SU-DHL-6 (cell line): ENCODE data around the gene D2HGDH.

Source experiments
- H2AFZ ChIP-seq: fragments of 200-600 bp; sonication (generic); 2 replicates; pipeline ENCODE4 v1.6.1; 2014; ENCODE audit warnings: low read depth, mild to moderate bottlenecking, moderate library complexity, mixed read lengths, antibody characterized with exemption, low read length; ENCODE audit not compliant: severe bottlenecking
- H3F3A ChIP-seq: fragments of 200-600 bp; shearing (Covaris generic); 2 replicates; pipeline ENCODE4 v1.6.0; 2016; ENCODE audit warnings: antibody characterized with exemption, mild to moderate bottlenecking; ENCODE audit not compliant: insufficient read depth
- H3K27ac ChIP-seq: fragments of 200-600 bp; sonication (generic); 2 replicates; pipeline ENCODE4 v1.5.1; 2016; ENCODE audit warnings: low read depth, mild to moderate bottlenecking, low read length, moderate library complexity, mixed read lengths
- H3K27me3 ChIP-seq: fragments of 200-600 bp; sonication (generic), shearing (Covaris generic); 2 replicates; pipeline ENCODE4 v1.6.0; 2014; ENCODE audit warnings: mild to moderate bottlenecking, low read length
- H3K36me3 ChIP-seq: fragments of 200-600 bp; sonication (generic); 2 replicates; pipeline ENCODE4 v1.6.1; 2014; ENCODE audit warnings: mild to moderate bottlenecking, low read length, mixed read lengths
- H3K4me2 ChIP-seq: fragments of 300-600, 200-600 bp; shearing (Covaris generic), sonication (generic); 2 replicates; pipeline ENCODE4 v1.6.0; 2014; ENCODE audit warnings: low read length, low read depth, mild to moderate bottlenecking; ENCODE audit not compliant: poor library complexity, severe bottlenecking
- H3K4me3 ChIP-seq: fragments of 200-600 bp; sonication (generic); 2 replicates; pipeline ENCODE4 v1.5.1; 2014; ENCODE audit warnings: antibody characterized with exemption, low read length, mild to moderate bottlenecking, mixed read lengths; ENCODE audit not compliant: insufficient read depth, poor library complexity, severe bottlenecking
- H3K79me2 ChIP-seq: fragments of 200-600 bp; sonication (generic); 2 replicates; pipeline ENCODE4 v1.6.1; 2014; ENCODE audit warnings: mild to moderate bottlenecking, low read length, moderate library complexity; ENCODE audit not compliant: insufficient read depth
- H3K9ac ChIP-seq: fragments of 200-600 bp; sonication (generic); 2 replicates; pipeline ENCODE4 v1.7.0; 2014; ENCODE audit warnings: mild to moderate bottlenecking, low read length
- H3K9me2 ChIP-seq: fragments of 200-600 bp; sonication (generic); replicated peaks from 2 replicates; pipeline ENCODE4 v1.6.1; 2014; ENCODE audit warnings: low read length; ENCODE audit not compliant: insufficient read depth
- H3K9me3 ChIP-seq: fragments of 200-600 bp; sonication (generic); 2 replicates; pipeline ENCODE4 v1.6.1; 2014; ENCODE audit warnings: low read length, mixed read lengths; ENCODE audit not compliant: insufficient read depth
- H4K20me1 ChIP-seq: fragments of 200-600 bp; sonication (generic); 2 replicates; pipeline ENCODE4 v1.6.1; 2014; ENCODE audit warnings: low read depth, mild to moderate bottlenecking, antibody characterized with exemption, low read length, moderate library complexity, mixed read lengths
- CTCF ChIP-seq: fragments of 200-600 bp; sonication (generic); IDR thresholded peaks from one replicate; pipeline ENCODE4 v1.5.1; 2017; ENCODE audit warnings: antibody characterized with exemption, mild to moderate bottlenecking, low read length, moderate library complexity; ENCODE audit not compliant: insufficient read depth, poor library complexity, severe bottlenecking
- EZH2phosphoT487 ChIP-seq: fragments of 200-600 bp; sonication (generic), shearing (Covaris generic); conservative IDR thresholded peaks from 2 replicates; pipeline ENCODE4 v1.6.1; 2018; ENCODE audit warnings: mild to moderate bottlenecking, antibody characterized with exemption, low read length, moderate library complexity, mixed read lengths

Gene D2HGDH

GRCh38 chr2:241736111-241736510 is 1.7 kb downstream of the D2HGDH start:
- Histone ChIP-seq H3K27ac (no peak overlapping the region), H3K27me3 (no peaks in the 10 kb centered on the region), H2AFZ (no peak overlapping the region), H3K4me2 (peak overlapping the region; percentile 5), H3K79me2 (peaks cover 6% of the 10 kb centered on the region; the same call in 1 of the 2 replicates), H3K9me3 (no peaks in the 10 kb centered on the region), H3K9ac (no peak overlapping the region), H3K9me2 (no peaks in the 10 kb centered on the region), H3K4me3 (no peak overlapping the region), H4K20me1 (no peaks in the 10 kb centered on the region), H3F3A (no peaks in the 10 kb centered on the region), H3K36me3 (no peaks in the 10 kb centered on the region)
- TF ChIP-seq EZH2phosphoT487, result no peak
- no peak for TF ChIP-seq CTCF

DNA sequence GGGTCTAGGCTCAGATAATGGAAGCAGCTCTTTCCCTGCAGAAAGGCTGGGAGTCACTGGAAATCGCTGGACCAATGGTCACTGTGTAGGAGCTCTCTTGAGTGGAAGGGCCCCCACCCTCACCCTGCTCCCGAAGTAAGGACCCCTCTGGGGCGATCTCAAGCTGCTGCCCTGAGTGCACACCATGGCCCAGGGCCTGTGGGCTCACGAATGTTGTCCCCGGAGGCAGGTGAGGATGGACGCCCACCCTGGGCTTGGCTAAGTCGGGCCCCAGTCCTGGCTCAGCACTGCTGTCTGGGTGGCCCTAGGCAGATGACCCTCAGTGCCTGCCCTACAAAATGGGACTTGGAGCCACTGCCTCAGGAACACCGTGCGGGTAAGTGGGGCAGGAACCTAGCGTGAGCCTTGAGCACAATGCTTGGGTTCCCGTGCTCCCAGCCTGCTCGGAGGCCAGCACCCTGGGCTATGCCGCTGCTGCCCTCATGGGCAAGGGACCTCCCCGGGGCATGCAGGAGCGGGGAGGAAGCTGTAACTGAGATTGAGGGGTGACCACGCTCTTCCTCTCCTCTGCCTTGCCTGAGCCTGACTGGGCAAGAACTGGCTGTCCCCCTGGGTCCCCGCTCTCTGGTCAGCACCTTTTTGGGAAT is 3.7 kb downstream of the D2HGDH start:
- no peaks in the 10 kb centered on the region for H4K20me1 ChIP-seq

GRCh38 chr2:241739177-241739576 is 4.7 kb downstream of the D2HGDH start:
- Histone ChIP-seq H3K9ac (no peak overlapping the region), H3K9me3 (no peaks in the 10 kb centered on the region), H3K9me2 (no peaks in the 10 kb centered on the region), H2AFZ (no peak overlapping the region), H3K4me2 (no peak overlapping the region), H3K79me2 (peaks cover 6% of the 10 kb centered on the region; the same call in 1 of the 2 replicates), H3K36me3 (no peaks in the 10 kb centered on the region), H3F3A (no peaks in the 10 kb centered on the region), H3K4me3 (no peak overlapping the region), H3K27me3 (no peaks in the 10 kb centered on the region), H3K27ac (no peak overlapping the region), H4K20me1 (no peaks in the 10 kb centered on the region)
- TF ChIP-seq CTCF (no peak), EZH2phosphoT487 (no peak)

More for the DNA sequence above, 3.7 kb downstream of the D2HGDH start:
- no peak overlapping the region for H3K27ac ChIP-seq
- no peak overlapping the region for H3K4me2 ChIP-seq
- no peak overlapping the region for H3K4me3 ChIP-seq
- no peak overlapping the region for H3K9ac ChIP-seq
- no peaks in the 10 kb centered on the region for H3K9me2 ChIP-seq
- no peaks in the 10 kb centered on the region for H3F3A ChIP-seq
- no peaks in the 10 kb centered on the region for H3K27me3 ChIP-seq
- TF ChIP-seq CTCF, result no peak
- H3K36me3 ChIP-seq, result no peaks in the 10 kb centered on the region
- H3K79me2 ChIP-seq, result peaks cover 6% of the 10 kb centered on the region; the same call in 1 of the 2 replicates
- H3K9me3 ChIP-seq, result no peaks in the 10 kb centered on the region
- H2AFZ ChIP-seq, result no peak overlapping the region
